Fibroblast of lung (primary cell): ENCODE measurements around the gene HSPA12B. TPM values are rescaled to one million over a fixed set of nuclear protein-coding genes. Genes with fewer than 3 reads are reported as not detected.

Experiments
- DNase-seq, 2 donors: peaks; one replicate each; pipeline versions ENCODE4 v3.0.0 to v3.0.0-alpha.2; 2010; ENCODE audit warnings: low read depth in 2 of 2
- H2AFZ ChIP-seq: 2 replicates; pipeline ENCODE4 v1.5.1; 2012; ENCODE audit warnings: low read length, control low read depth, inconsistent platforms
- H3K27ac ChIP-seq: 2 replicates; pipeline ENCODE4 v1.5.1; 2011; ENCODE audit warnings: low read length, control low read depth; ENCODE audit not compliant: insufficient read depth
- H3K27me3 ChIP-seq: 2 replicates; pipeline ENCODE4 v1.5.1; 2011; ENCODE audit warnings: mild to moderate bottlenecking, low read length; ENCODE audit not compliant: control insufficient read depth, insufficient read depth
- H3K36me3 ChIP-seq: 2 replicates; pipeline ENCODE4 v1.5.1; 2011; ENCODE audit warnings: low read length; ENCODE audit not compliant: control insufficient read depth, insufficient read depth
- H3K4me1 ChIP-seq: 2 replicates; pipeline ENCODE4 v1.5.1; 2011; ENCODE audit warnings: low read length; ENCODE audit not compliant: control insufficient read depth, insufficient read depth; ENCODE audit errors: extremely low read depth
- H3K4me2 ChIP-seq: 2 replicates; pipeline ENCODE4 v1.5.1; 2011; ENCODE audit warnings: low read length, control low read depth; ENCODE audit not compliant: insufficient read depth; ENCODE audit errors: extremely low read depth
- H3K4me3 ChIP-seq, 4 experiments: fragments of 200-600 bp in 1 of 4; sonication (generic) in 1 of 4; replicated peaks in 1 of 4; 2 replicates each; pipeline ENCODE4 v1.5.1; 2011 to 2016; ENCODE audit warnings: low read length in 4 of 4, low read depth in 3 of 4, mild to moderate bottlenecking in 3 of 4, control low read depth in 2 of 4, inconsistent platforms in 1 of 4, mixed read lengths in 1 of 4; ENCODE audit not compliant: insufficient read depth in 1 of 4; ENCODE audit errors: control extremely low read depth in 1 of 4
- H3K79me2 ChIP-seq: 2 replicates; pipeline ENCODE4 v1.5.1; 2012; ENCODE audit warnings: mild to moderate bottlenecking, low read length, inconsistent platforms; ENCODE audit not compliant: control insufficient read depth, insufficient read depth
- H3K9ac ChIP-seq: 2 replicates; pipeline ENCODE4 v1.5.1; 2011; ENCODE audit warnings: mild to moderate bottlenecking, low read length, control low read depth; ENCODE audit not compliant: insufficient read depth
- H3K9me3 ChIP-seq: 2 replicates; pipeline ENCODE4 v1.5.1; 2012; ENCODE audit warnings: low read depth, low read length; ENCODE audit not compliant: control insufficient read depth, insufficient read depth
- H4K20me1 ChIP-seq: 2 replicates; pipeline ENCODE4 v1.5.1; 2011; ENCODE audit warnings: low read length; ENCODE audit not compliant: control insufficient read depth, insufficient read depth; ENCODE audit errors: extremely low read depth
- CTCF ChIP-seq, 2 donors: IDR thresholded peaks in 1 of 2; conservative IDR thresholded peaks in 1 of 2; 1 replicate in 1 of 2; 2 replicates in 1 of 2; pipeline ENCODE4 v1.5.1; 2011 to 2012; ENCODE audit warnings: low read length in 2 of 2, control low read depth in 1 of 2, inconsistent platforms in 1 of 2, low read depth in 1 of 2, mild to moderate bottlenecking in 1 of 2
- EZH2 ChIP-seq: IDR thresholded peaks from 2 replicates; pipeline ENCODE4 v1.5.1; 2012; ENCODE audit warnings: low read length, control low read depth, mild to moderate bottlenecking; ENCODE audit errors: missing control alignments
- polyA plus RNA-seq, 2 donors: library from polyadenylated mRNA; depleted of rRNA in 1 of 2; stranded (reverse) in 1 of 2; unstranded in 1 of 2; fragments of >200 nt; gene quantifications; 2 replicates each; pipeline ENCODE4 v1.2.1, GENCODE V29; 2011 to 2012; ENCODE audit warnings: missing spikeins in 1 of 2
- total RNA-seq: library from RNA; depleted of rRNA; stranded (reverse); fragments of >200 nt; gene quantifications from 2 replicates; pipeline ENCODE4 v1.2.1, GENCODE V29; 2014

HSPA12B gene
- total and polyA plus RNA-seq, 2 donors (not counting 1 experiment from before 2014, with no cell fraction given) = 0.02 to 0.17 TPM

- Histone ChIP-seq H4K20me1 (peaks cover 2% of the 10 kb centered on the region), H3K36me3 (peaks cover 5% of the 10 kb centered on the region), H2AFZ (no peak overlapping the region), H3K4me1 (peaks cover 21% of the 10 kb centered on the region), H3K4me2 (peak overlapping the region; percentile 90), H3K27me3 (no peaks in the 10 kb centered on the region), H3K79me2 (peaks cover 34% of the 10 kb centered on the region), H3K9ac (no peak overlapping the region), H3K27ac (peak overlapping the region; percentile 36), H3K9me3 (no peaks in the 10 kb centered on the region), H3K4me3 (peak overlapping the region; percentile 49 to 77 (median 68))
- no peak for TF ChIP-seq CTCF (conservative IDR thresholded peaks at IDR 0.05 in 1 of 2, IDR thresholded peaks at IDR 0.05 in 1 of 2; ENCODE audit: low read depth in 1 of 2, low read length in 2 of 2)
- TF ChIP-seq EZH2 = no peak
- no peak for DNase-seq
Measured at GRCh38 chr20:3784863-3785239, 52.4 kb downstream of the HSPA12B start.

GRCh38 chr20:3785240-3786125, 53.0 kb downstream of the HSPA12B start:
- Histone ChIP-seq H3K9ac (peak overlapping the region; percentile 75), H2AFZ (no peak overlapping the region), H3K79me2 (peaks cover 34% of the 10 kb centered on the region), H4K20me1 (peaks cover 2% of the 10 kb centered on the region), H3K4me1 (peaks cover 21% of the 10 kb centered on the region), H3K27me3 (no peaks in the 10 kb centered on the region), H3K4me3 (peak overlapping the region; percentile 67 to 77 (median 68)), H3K4me2 (peak overlapping the region; percentile 90), H3K9me3 (no peaks in the 10 kb centered on the region), H3K36me3 (peaks cover 5% of the 10 kb centered on the region), H3K27ac (peak overlapping the region; percentile 81)
- TF ChIP-seq CTCF (conservative IDR thresholded peaks at IDR 0.05 in 1 of 2, IDR thresholded peaks at IDR 0.05 in 1 of 2; ENCODE audit: low read depth in 1 of 2, low read length in 2 of 2) (no peak), EZH2 (no peak)
- peak in 1 of 2 donors; percentile 32 for DNase-seq

GRCh38 chr20:3786126-3786484, 53.6 kb downstream of the HSPA12B start:
- Histone ChIP-seq H4K20me1 (peaks cover 2% of the 10 kb centered on the region), H3K9ac (peak overlapping the region; percentile 75), H3K36me3 (peaks cover 5% of the 10 kb centered on the region), H3K4me3 (peak overlapping the region; percentile 67 to 77 (median 68)), H3K4me1 (peaks cover 17% of the 10 kb centered on the region), H3K9me3 (no peaks in the 10 kb centered on the region), H3K27me3 (no peaks in the 10 kb centered on the region), H2AFZ (no peak overlapping the region), H3K4me2 (peak overlapping the region; percentile 90), H3K27ac (peak overlapping the region; percentile 81), H3K79me2 (peaks cover 34% of the 10 kb centered on the region)
- TF ChIP-seq CTCF (conservative IDR thresholded peaks at IDR 0.05 in 1 of 2, IDR thresholded peaks at IDR 0.05 in 1 of 2; ENCODE audit: low read depth in 1 of 2, low read length in 2 of 2) (no peak), EZH2 (no peak)
- DNase-seq = peak; percentile 66 to 69
